Hepatocyte (in vitro differentiated cells): ENCODE measurements around the gene LDLRAD1.

ENCODE experiments used
- CTCF ChIP-seq: fragments of 200-600 bp; sonication (generic); IDR thresholded peaks from 2 replicates; pipeline ENCODE4 v1.5.1; 2016; ENCODE audit warnings: antibody characterized with exemption, mild to moderate bottlenecking; ENCODE audit not compliant: poor library complexity
- EZH2 ChIP-seq: fragments of 200-600 bp; sonication (generic); IDR thresholded peaks from 2 replicates; pipeline ENCODE4 v1.6.1; 2016; ENCODE audit warnings: antibody characterized with exemption, mild to moderate bottlenecking, borderline replicate concordance
- EZH2phosphoT487 ChIP-seq: fragments of 200-600 bp; sonication (generic); IDR thresholded peaks from one replicate; pipeline ENCODE4 v1.6.1; 2018; ENCODE audit warnings: antibody characterized with exemption, mild to moderate bottlenecking, low read depth, moderate library complexity; ENCODE audit not compliant: unreplicated experiment, severe bottlenecking

DNA sequence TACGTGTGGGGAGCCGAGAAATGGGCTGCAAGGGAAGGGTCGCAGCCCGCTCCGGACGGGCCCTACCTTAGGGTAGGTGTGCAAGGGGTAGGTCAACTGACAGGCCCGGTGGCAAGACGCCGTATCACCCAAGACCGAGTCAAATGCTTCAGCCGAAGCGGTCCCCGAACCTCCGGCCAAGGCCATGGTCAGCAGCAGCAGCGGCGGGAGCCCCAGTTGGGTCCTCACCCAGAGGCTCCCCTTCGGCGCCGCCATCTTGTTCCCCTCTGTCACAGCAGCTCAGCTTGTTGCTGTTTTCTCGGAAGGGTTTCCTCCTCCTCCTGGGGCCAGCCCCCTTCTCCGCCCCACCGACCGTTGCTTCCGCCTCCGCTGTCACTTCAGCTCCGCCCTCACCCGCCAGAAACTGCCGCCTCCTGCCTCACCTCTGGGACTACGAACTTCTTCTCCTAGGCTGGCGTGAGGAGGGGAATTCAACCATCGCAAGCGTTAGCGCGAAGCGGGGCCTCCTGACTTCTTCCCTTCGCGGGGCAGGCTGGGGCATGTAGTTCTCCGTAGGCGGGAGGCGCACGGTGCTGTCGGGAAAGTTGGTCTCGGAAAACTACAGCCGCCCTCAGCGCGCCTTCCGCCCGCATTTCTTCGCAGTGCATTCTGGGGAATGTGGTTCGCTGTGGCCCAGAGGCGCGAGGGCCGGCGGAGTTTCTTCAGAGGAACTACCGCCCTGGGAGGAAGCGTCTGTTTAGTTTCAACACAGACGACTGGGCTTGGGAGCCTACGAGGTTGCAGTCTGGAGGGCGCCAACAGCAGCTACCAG, 35.2 kb upstream of the LDLRAD1 start, which contains the start of the genes TCEANC2 and TMEM59:
- TF ChIP-seq CTCF (no peak), EZH2phosphoT487 (no peak), EZH2 (no peak)
